Central memory CD4-positive, alpha-beta T cell (primary cell): ENCODE results near the gene KIF4A.

Source experiments
- DNase-seq: peaks from one replicate; pipeline ENCODE4 v3.0.0; 2022

The KIF4A gene

DNA sequence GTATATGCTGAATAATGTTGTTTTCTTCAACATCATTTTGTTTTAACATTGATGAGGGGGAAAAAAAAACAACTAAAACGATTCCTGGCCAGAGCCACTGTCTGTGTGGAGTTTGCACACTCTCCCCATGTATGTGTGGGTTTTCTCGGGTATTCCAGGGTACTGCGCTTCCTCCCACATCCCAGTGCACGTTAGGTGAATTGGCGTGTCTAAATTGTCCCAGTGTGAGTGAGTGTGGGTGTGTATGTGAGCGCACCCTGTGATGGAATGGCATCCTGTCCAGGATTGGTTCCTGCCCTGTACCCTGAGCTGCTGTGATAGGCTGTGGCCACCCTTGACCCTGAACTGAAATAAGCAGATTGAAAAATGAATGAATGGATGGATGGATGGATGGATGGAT is 152.3 kb downstream of the KIF4A start:
- no peak for DNase-seq

DNA sequence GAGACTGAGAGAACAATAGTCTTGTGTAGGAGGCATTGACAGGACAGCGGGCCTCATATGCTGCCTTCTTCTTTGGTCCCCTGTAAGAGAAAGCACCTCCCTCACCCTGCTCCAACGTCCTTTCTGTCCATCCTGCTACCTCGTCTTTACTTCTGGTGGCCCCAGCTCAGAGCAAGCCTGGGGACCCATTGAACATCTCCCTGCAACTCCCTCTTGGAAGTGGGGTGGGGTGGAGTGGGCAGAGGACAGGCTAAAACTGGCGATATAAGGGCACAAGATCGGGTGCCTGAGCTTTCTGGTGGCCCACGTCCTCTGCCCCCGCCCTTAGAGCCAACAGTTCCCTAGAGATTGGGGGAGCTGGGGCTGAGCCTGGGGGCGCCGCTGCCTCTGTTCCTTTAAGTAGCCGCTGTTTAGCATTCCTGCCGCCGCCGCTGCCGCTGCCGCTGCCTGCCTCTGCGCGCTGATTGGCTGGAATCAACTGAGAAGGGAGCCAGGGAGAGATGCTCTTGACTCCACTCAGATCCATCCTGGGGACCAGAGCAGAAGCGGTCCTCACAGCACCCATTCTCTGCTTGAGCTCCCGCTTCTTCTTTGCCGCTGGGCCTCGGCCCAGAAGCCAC is 154.5 kb downstream of the KIF4A start, which contains the start of gene DLG3:
DLG3 (plus strand) TSS at position 510 of the 620 bp plus-strand sequence. CDS start 367 bp downstream, outside the sequence.
- no peak for DNase-seq

DNA sequence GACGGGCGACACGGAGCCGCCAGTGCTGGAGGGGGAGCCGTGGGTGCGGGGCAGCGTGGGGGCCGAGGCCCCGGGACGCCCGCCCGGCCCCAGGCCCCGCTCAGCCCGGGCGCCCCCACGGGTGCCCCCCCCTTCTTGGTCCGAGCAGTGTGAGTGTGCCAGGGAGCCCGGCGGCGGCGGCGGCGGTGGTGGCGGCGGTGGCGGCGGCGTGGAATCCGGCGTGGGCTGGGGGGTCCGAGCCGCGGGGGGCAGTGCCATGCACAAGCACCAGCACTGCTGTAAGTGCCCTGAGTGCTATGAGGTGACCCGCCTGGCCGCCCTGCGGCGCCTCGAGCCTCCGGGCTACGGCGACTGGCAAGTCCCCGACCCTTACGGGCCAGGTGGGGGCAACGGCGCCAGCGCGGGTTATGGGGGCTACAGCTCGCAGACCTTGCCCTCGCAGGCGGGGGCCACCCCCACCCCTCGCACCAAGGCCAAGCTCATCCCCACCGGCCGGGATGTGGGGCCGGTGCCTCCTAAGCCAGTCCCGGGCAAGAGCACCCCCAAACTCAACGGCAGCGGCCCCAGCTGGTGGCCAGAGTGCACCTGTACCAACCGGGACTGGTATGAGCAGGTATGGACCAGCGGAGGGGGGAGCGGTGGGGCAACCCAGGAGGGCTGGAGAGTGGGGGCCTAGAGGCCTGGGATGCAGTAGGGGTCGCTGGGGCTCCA is 155.2 kb downstream of the KIF4A start:
- DNase-seq: no peak

DNA sequence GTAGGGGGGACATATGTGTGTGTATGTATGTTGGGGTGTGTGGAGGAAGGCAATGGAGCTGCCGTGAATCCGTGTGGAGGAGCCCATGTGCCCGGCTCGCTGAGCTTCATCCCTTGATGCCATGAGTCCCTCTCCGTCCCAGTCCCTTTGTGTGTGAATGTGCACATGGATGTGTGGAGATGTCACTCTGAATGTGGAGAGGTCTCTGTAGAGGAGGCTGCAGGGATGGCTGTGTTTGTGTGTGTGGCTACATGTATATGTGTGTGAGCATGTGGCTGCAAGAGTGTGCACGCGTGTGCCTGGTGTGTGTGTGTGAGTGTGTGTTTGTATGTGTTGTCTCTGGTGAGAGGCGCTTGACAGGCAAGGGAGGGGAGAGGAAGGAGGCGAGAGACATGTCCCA is 156.0 kb downstream of the KIF4A start:
- DNase-seq: no peak

DNA sequence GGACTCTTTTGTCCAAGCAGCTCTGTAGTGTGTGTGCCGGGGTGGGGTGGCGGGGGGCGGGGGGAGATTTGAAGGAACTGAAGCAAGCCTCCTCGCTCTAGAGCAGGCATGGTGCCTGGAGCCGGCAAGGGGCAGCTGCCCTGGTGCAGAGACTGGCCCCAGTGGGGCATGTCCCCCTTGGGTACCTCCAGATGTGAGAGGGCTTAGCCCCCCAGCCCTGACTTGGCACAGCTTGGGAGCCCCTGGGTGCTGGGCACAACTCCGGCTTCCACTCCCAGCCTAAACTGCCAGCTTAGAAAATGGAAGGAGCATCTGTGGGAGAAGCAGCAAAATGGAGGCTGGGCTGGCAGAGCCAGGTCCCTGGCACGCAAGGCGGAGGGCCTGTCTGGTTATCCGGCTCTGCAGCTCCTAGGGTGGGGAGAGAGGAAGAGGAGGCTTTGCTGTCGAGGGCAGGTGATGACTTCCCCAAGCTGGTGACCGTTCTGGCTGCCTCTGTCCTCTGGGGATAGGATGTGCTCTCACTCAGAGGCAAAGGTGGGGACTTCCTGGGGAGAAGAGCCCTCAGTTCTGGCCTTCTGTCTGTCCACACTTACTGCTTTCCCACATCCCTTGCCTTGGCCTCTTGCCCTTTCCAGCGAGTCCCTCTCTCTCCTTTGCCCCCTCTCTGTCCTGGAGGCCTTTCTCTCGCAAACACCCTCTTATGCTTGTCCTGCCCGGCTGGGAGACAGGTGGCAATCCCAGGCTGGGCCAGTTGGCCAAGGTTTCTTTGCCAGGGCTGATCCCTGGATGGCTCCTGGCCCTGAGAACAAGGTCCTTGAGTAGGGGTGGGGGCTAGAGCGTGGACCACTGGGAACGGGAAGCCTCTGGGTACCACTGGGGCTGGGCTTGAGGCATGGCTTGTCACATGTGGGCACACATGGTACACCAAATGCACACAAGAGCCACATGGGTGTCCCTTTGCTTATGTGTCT is 156.8 kb downstream of the KIF4A start:
- DNase-seq: no peak

DNA sequence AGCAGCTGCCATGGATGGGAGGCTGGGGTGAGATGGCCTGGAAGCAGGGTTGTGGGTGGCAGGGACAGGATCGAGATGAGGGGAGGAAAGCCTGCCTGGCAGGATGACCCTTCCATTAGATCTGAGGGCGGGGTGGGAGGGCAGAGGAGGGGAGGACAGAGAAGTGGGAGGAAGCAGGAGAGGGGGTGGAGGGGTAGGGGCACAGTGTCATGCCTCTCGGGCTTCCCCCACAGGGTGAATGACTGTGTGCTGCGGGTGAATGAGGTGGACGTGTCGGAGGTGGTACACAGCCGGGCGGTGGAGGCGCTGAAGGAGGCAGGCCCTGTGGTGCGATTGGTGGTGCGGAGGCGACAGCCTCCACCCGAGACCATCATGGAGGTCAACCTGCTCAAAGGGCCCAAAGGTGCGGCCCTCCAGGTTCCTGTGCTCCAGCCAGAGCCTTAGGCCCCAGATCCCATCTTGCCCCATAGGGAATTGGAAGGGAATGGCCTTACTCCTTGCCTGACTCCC is 159.6 kb downstream of the KIF4A start:
- DNase-seq: no peak

DNA sequence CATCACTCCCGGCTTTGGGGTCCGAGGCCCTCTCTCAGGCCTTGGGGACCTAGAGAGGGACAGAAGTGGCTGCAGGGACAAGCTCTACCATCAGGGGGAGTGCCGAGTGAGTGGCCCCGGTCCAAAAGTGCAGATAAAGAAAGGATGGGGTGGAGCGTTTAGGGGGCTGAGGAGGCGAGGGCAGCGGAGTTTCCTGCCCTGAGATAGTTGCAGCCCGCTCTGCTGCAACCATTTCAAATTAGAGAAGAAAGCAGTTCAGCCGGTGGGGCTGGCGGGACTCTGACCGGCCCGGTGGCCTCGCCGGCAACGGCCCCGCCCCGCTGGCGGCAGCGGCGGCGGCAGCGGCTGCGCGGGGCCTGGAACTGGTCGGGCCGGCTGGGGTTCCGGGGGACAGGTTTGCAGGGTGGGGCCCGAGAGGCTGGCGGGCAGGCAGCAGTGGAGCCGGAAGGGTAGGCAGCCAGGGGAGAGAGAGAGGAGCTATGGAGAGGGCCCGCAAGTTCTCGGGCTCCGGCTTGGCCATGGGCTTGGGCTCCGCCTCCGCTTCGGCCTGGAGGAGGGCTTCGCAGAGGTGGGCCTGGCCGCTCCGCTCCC is 162.3 kb downstream of the KIF4A start:
- DNase-seq: peak; percentile 41

DNA sequence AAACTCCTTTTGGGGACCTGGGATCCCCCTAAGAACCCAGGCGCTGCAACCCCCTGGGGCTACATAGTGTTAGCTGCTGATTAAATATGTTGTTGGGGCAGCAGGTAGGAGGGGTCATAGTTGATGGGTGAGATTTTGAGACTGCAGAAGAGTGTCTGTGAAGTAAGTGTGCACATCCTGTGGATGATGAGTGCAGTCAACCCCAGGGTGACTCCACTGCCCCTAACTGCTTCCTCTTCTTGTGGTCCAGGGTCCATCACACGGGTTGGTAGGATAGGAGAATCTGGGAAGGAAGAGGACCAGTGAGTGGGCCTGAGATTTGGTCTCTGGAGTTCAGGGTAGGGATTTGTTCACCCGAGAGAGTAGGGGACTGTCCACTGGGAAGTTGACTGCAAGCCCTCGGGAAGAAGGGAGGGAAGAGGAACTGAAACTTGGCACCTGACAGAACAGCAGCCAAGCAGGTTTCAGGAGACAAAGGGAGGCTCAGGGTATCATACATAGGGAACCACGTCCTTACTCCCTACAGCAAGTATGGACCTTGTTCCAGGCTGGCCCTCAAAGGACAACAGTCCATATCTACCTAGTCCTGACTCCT is 163.2 kb downstream of the KIF4A start:
- no peak for DNase-seq

DNA sequence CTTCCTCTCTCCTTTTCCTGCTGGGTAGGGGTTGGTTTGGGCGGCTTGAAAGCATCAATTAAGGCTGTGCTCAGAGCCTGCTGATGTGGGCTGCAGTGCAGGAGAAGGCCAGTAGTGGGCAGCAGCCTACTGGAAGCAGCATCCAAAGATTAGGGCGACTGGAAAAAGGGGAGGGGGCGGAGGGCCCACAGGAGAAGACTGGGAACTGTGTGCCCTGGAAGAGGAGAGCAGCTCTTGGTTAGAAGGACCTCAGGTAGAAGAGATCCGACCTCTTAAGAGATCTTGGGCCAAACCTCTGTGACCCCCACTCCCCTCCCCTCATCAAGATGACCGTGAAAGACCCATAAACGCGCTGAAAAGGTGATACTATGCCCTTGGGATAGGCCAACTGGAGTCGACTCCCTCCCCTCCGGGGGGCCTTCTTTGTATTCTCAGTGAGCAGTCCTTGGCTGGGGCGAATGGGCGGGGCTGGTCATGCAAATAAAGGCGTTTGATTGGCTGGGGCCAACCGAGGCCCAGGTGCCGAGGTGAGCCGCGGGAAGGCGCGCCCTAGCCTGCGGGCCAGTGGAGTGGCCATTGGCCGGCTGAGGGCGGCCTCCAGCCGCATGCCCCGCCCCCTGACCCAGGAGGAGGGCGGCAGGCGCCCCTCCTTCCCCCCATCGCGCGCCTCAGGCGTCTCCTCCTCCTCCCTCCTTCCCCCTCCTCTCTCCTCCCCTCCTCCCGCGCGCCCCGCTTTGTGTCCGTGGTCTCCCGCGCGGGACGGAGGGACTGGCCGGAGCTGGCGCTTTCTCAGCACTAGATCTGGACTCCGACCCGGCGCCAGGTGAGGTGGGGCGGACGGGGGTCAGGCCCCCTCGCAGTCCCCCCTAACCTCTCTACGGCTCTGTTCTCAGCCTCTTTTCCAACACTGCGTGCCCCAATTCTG is 164.8 kb downstream of the KIF4A start:
- DNase-seq: peak; percentile 70

DNA sequence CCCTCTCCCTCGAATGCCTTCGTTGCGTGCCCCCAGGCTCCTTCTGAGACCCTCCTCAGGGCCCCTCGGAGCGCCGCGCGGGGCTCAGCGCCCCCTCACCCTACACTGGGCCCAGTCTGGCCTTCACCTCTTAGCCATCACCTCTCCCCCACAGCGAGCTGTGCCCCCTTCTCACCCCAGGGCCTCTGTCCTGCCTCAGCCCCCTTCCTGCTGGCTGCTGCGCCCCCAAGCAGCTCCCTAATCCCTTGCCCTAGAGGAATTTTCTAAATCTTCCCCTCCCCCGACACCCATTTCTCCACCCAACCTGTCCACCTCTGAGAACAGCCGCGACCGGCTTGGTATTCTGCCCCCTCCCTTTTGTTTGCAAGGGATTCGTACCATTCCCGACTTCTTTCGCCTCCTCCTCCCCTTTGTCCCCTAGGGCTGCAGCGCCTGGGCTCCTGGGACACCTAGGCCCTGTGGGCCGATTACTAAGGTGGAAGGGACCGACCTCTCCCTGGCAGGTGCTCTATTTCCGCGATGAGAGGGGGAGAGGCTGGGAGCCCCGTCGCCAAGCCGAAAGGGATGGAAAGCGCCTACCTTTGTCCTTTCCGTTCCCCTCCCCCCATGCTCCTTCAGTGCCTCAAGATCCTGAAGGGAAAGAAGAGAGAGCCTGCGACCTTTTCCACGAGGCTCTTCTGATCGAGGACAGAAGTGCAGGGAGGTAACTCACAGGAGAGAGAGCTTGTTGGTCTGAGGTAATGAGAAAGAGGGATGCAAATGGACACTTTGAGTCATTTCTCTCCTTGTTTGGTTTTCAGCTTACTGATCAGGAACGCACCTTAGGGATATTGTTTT is 165.7 kb downstream of the KIF4A start:
- DNase-seq: no peak

DNA sequence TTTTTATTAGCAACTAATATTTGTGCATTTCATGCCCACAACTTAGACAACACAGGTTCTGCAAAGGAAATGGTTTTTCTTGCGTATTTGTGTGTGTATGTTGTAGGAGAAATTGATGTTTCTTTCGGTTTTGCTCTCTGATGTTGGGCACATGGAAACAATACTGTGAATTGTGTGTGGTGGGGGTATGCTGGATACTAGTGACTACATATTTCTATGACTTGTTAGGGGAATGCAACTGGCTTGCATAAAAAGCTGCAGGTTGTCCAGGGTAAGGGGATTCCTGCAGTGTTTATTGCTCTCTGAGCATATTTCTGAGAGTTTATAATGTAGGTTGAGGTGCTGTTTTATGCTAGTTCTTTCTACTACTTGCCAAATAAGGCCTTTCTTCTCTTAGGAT is 166.4 kb downstream of the KIF4A start:
- no peak for DNase-seq

DNA sequence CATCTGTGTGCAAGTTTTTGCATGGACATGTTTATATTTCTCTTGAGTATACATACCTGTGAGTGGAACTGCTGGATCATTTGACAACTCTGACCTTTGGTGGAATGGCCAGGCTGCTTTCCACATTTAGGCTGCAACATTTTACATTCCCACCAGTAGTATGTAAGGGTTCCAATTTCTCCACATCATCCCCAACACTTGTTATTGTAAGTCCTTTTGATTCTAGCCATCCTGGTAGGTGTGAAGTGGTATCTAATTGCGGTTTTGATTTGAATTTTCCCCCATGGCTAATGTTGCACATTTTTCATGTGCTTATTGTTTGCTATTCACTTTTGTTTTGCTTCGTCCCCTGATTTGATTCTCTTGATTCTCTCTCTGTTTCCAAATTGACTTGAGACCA is 171.1 kb downstream of the KIF4A start:
- no peak for DNase-seq

DNA sequence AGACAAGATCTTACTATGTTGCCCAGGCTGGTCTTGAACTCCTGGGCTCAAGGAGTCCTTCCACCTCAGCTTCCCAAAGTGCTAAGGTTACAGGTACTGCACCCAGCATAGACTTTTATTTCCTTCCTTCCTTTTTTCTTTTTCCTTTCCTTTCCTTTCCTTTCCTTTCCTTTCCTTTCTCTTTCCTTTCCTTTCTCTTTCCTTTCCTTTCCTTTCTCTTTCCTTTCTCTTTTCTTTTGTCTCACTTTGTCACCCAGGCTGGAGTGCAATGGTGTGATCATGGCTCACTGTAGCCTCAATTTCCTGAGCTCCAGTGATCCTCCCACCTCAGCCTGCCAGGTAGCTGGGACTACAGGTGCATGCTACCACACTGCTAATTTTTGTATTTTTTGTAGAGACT is 174.1 kb downstream of the KIF4A start:
- DNase-seq: no peak

DNA sequence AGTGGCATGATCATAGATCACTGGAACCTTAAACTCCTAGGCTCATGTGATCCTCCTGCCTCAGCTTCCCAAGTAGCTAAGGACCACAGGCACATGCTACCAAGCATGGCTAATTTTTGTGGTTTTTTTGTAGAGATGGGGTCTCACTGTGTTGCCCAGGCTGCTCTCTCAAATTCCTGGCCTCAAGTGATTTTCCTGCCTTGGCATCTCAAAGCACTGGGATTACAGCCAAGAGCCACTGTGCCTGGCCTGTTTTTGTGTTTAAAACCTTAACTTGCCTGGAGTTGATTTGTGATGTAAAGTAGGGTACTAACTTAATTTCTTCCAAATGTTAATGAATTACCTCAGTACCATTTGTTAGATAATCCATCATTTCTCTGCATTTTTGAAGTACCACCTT is 177.1 kb downstream of the KIF4A start:
- no peak for DNase-seq

DNA sequence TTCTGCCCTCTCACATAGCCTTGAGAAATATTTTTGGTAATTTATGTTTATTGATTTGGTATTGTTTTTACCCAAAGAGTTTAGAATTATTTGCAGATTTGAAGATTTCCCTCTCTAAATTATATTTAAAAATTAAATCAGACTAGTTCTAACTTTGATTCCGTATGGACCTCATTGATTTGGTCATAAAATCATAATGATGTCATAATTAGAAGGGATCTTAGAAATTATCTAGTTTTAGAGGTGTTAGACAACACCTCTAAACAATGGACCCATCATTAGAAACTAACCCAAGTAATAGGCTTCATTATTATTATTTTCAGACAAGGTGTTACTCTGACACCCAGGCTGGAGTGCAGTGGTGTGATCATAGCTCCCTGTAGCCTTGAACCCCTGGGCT is 178.8 kb downstream of the KIF4A start:
- DNase-seq: no peak
